DOHH2 (cell line): ENCODE results near the gene KIF5C.

Experiments used
- EZH2phosphoT487 ChIP-seq: fragments of 200-600 bp; sonication (generic); IDR thresholded peaks from 2 replicates; pipeline ENCODE4 v1.6.1; 2017; ENCODE audit warnings: borderline replicate concordance, mild to moderate bottlenecking, antibody characterized with exemption, low read length, moderate library complexity, mixed read lengths
- TF ChIP-seq, protein P1 (sequence below): fragments of 200-600 bp; sonication (generic); IDR thresholded peaks from one replicate; pipeline ENCODE4 v1.5.1; 2014; ENCODE audit warnings: antibody characterized with exemption, mild to moderate bottlenecking, low read depth, low read length; ENCODE audit not compliant: poor library complexity, severe bottlenecking

DNA sequence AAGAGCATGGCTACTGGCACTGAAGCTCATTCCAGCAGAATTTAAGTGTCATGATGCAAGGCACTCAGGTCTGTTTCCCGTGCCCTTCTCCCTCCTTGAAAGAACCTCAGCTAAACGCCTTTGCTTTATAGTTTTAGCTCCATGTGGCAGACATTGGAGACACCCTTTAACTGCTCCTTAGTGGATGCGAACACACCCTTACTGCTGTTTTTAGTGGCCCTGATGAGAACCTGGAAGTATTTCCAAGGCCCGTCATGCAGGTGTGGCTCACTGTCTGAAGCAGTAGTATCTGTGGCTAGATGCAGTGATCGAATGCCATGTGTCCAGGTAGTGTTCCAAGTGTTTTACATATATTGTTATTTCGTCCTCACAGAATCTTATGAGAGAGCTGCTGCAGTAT lies 28.3 kb downstream of the KIF5C start:
- TF ChIP-seq, protein P1, sequence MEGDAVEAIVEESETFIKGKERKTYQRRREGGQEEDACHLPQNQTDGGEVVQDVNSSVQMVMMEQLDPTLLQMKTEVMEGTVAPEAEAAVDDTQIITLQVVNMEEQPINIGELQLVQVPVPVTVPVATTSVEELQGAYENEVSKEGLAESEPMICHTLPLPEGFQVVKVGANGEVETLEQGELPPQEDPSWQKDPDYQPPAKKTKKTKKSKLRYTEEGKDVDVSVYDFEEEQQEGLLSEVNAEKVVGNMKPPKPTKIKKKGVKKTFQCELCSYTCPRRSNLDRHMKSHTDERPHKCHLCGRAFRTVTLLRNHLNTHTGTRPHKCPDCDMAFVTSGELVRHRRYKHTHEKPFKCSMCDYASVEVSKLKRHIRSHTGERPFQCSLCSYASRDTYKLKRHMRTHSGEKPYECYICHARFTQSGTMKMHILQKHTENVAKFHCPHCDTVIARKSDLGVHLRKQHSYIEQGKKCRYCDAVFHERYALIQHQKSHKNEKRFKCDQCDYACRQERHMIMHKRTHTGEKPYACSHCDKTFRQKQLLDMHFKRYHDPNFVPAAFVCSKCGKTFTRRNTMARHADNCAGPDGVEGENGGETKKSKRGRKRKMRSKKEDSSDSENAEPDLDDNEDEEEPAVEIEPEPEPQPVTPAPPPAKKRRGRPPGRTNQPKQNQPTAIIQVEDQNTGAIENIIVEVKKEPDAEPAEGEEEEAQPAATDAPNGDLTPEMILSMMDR, result no peak
- no peak for TF ChIP-seq EZH2phosphoT487
